Panc1 (cell line): ENCODE measurements around the gene ANKRA2. TPM values are rescaled to one million over a fixed set of nuclear protein-coding genes. Genes with fewer than 3 reads are reported as not detected.
A peak's percentile ranks its signal among the peaks of the same experiment; 100 is the strongest.

Experiments
- ATAC-seq: fragments of 200-7000 bp; cut with Tn5 transposase; 2 replicates; pipeline ENCODE4 v1.9.1; 2020; ENCODE audit warnings: mild to moderate bottlenecking, moderate library complexity
- Bru-seq: library from RNA; stranded (reverse); fragments of 400-500 nt; gene quantifications from one replicate; lab custom pipeline; 2021; lab: Mats Ljungman, UMichigan
- BruChase-seq, 2 experiments: library from RNA; stranded (reverse); fragments of 400-500 nt; gene quantifications; one replicate each; lab custom pipeline; 2021; lab: Mats Ljungman, UMichigan
- BruUV-seq: library from RNA; stranded (reverse); fragments of 400-500 nt; replicated peaks from 2 replicates; lab custom pipeline; 2021; lab: Mats Ljungman, UMichigan
- CTCF ChIA-PET: fragments of 300-600 bp; sonication (Branson Sonifier 250); formaldehyde crosslinking; loops from one replicate; lab custom pipeline; 2022; ENCODE audit warnings: antibody characterized with exemption; lab: Charles Lee
- POLR2A ChIA-PET: fragments of 300-600 bp; sonication (Branson Sonifier 250); formaldehyde crosslinking; loops from one replicate; lab custom pipeline; 2022; ENCODE audit warnings: antibody characterized with exemption; lab: Charles Lee
- DNase-seq: peaks from one replicate; pipeline ENCODE4 v3.0.0-alpha.2; 2010; ENCODE audit warnings: low read depth, low spot score
- H3K27ac ChIP-seq: 2 replicates; pipeline ENCODE4 v1.5.1; 2011; ENCODE audit warnings: mild to moderate bottlenecking, low read length, inconsistent platforms
- H3K27me3 ChIP-seq: fragments of 200-500 bp; sonication (Bioruptor generic); 2 replicates; pipeline ENCODE4 v1.6.0; 2014; ENCODE audit warnings: low read length, inconsistent platforms; ENCODE audit not compliant: control insufficient read depth, insufficient read depth
- H3K36me3 ChIP-seq: fragments of 200-500 bp; sonication (Bioruptor generic); 2 replicates; pipeline ENCODE4 v1.5.1; 2014; ENCODE audit warnings: inconsistent platforms, mild to moderate bottlenecking, low read length, moderate library complexity; ENCODE audit not compliant: control insufficient read depth, insufficient read depth
- H3K4me1 ChIP-seq: 2 replicates; pipeline ENCODE4 v1.5.1; 2011; ENCODE audit warnings: inconsistent platforms, mild to moderate bottlenecking, low read length, moderate library complexity; ENCODE audit not compliant: control insufficient read depth, insufficient read depth
- H3K4me3 ChIP-seq, 2 experiments: 2 replicates each; pipeline ENCODE4 v1.5.1; 2011 to 2012; ENCODE audit warnings: low read depth in 2 of 2, low read length in 2 of 2, mild to moderate bottlenecking in 2 of 2, inconsistent platforms in 1 of 2, moderate library complexity in 1 of 2
- H3K9me3 ChIP-seq: fragments of 200-500 bp; sonication (Bioruptor generic); 2 replicates; pipeline ENCODE4 v1.5.1; 2014; ENCODE audit warnings: low read depth, mild to moderate bottlenecking, inconsistent platforms, low read length, moderate library complexity; ENCODE audit not compliant: control insufficient read depth, insufficient read depth
- CTCF ChIP-seq: fragments of 450-650 bp; IDR thresholded peaks from 2 replicates; pipeline ENCODE4 v1.5.1; 2017; ENCODE audit warnings: mild to moderate bottlenecking
- POLR2AphosphoS5 ChIP-seq: IDR thresholded peaks from 2 replicates; pipeline ENCODE4 v1.6.1; 2012; ENCODE audit warnings: mild to moderate bottlenecking, low read depth, low read length, moderate library complexity
- REST ChIP-seq, 2 experiments: IDR thresholded peaks; 2 replicates each; pipeline ENCODE4 v1.6.1; 2011 to 2012; ENCODE audit warnings: low read depth in 2 of 2, control low read depth in 1 of 2, low read length in 1 of 2, mild to moderate bottlenecking in 1 of 2, moderate library complexity in 1 of 2; ENCODE audit not compliant: insufficient read depth in 1 of 2
- SIN3A ChIP-seq: IDR thresholded peaks from 2 replicates; pipeline ENCODE4 v1.6.1; 2012; ENCODE audit warnings: low read depth, mild to moderate bottlenecking, low read length, moderate library complexity, borderline replicate concordance; ENCODE audit not compliant: insufficient read depth
- TCF7L2 ChIP-seq: IDR thresholded peaks from 2 replicates; pipeline ENCODE4 v1.6.1; 2011; ENCODE audit warnings: mild to moderate bottlenecking, low read depth, low read length, inconsistent platforms
- in situ Hi-C: cut with HindIII; loops from 2 replicates; pipeline ENCODE4 v1.10.0; 2016; ENCODE audit warnings: low sequenced_read_pairs, low pct_unique_long_range_greater_than_20kb
- intact Hi-C: fragments of 100-400 bp; cut with micrococcal nuclease; formaldehyde crosslinking; loops from one replicate; pipeline ENCODE4 v1.10.0; 2022; ENCODE audit not compliant: unreplicated experiment
- long read RNA-seq: library from polyadenylated mRNA; unstranded; transcript quantifications from one replicate; pipeline ENCODE4 v2.0.0, GENCODE V29; 2021; ENCODE audit not compliant: unreplicated experiment
- polyA plus RNA-seq: library from polyadenylated mRNA; unstranded; fragments of >200 nt; gene quantifications from one replicate; pipeline ENCODE4 v1.2.1, GENCODE V29; 2012; ENCODE audit warnings: missing spikeins; ENCODE audit not compliant: insufficient read length
- total RNA-seq: library from RNA; stranded (reverse); gene quantifications from one replicate; pipeline ENCODE4 v1.2.1, GENCODE V29; 2021; ENCODE audit not compliant: unreplicated experiment

Gene ANKRA2
- total RNA-seq (6.7 TPM), Bru-seq, nascent RNA (percentile 56 among the genes with signal in this experiment), BruChase-seq, experiment 1, labeled RNA remaining after a 2-hour chase (percentile 54 among the genes with signal in this experiment), BruChase-seq, experiment 2, labeled RNA remaining after a 6-hour chase (percentile 50 among the genes with signal in this experiment)
- polyA plus RNA-seq = 8.6 TPM
- long read RNA-seq, transcript ANKRA2-205 (2 exons, 573 nt) = major isoform, 5 of 13 reads
- long read RNA-seq, partial matches to known transcripts = 1 of 13 reads
- long read RNA-seq, other reads (novel, unspliced or antisense) = 3 of 13 reads

GRCh38 chr5:73565139-73565968 lies at the start of gene ANKRA2, which contains the start of gene UTP15:
ANKRA2 (minus strand) TSS chr5:73565639; CDS start chr5:73562881, 2,758 bp downstream.
UTP15 (plus strand) TSS chr5:73565743; CDS start chr5:73567345, 1,602 bp downstream.
- peak; percentile 97 for ATAC-seq
- H3K36me3 ChIP-seq = peaks cover 7% of the 10 kb centered on the region
- in situ Hi-C loops (no loop called here), intact Hi-C loops (no loop called here)
- CTCF ChIA-PET = interaction anchor here (0.7 kb wide), 1 partner anchor 228 kb away, joined by 3 read pairs; no protein-coding TSS in a partner anchor
- H3K9me3 ChIP-seq = no peaks in the 10 kb centered on the region
- POLR2A ChIA-PET = interaction anchor here (0.6 kb wide), 1 partner anchor 252 kb away, joined by 3 read pairs; no protein-coding TSS in a partner anchor
- peak within 1 kb of the TSS; percentile 98 to 100 for H3K4me3 ChIP-seq
- TF ChIP-seq CTCF = no peak
- TF ChIP-seq SIN3A = peak; percentile 82
- no peak for TF ChIP-seq TCF7L2
- 0 out of 4 replicates have a peak, but pooled peaks of 1 of the 2 experiments have one; percentile 57 for TF ChIP-seq REST (IDR thresholded peaks at IDR 0.05; ENCODE audit: insufficient read depth in 1 of 2, low read depth in 2 of 2, low read length in 1 of 2)
- TF ChIP-seq POLR2AphosphoS5 = peak; percentile 76
- no peaks in the 10 kb centered on the region for H3K27me3 ChIP-seq
- no TSS peak for BruUV-seq
- peak within 1 kb of the TSS; percentile 99 for H3K27ac ChIP-seq
- peak; percentile 85 for DNase-seq
- peaks cover 19% of the 10 kb centered on the region; the same call in 1 of the 2 replicates for H3K4me1 ChIP-seq

GRCh38 chr5:73615085-73615484 lies 49.6 kb upstream of the ANKRA2 start:
- no peak for DNase-seq
- CTCF ChIA-PET = no interaction called here

More at GRCh38 chr5:73615085-73615484, 49.6 kb upstream of the ANKRA2 start:
- ATAC-seq = no peak
- no peak for TF ChIP-seq SIN3A
- TF ChIP-seq POLR2AphosphoS5 = no peak
- no peak for TF ChIP-seq REST (IDR thresholded peaks at IDR 0.05; ENCODE audit: insufficient read depth in 1 of 2, low read depth in 2 of 2, low read length in 1 of 2)
- no peak for TF ChIP-seq TCF7L2
- no peak for TF ChIP-seq CTCF
- POLR2A ChIA-PET = interaction anchor here (0.6 kb wide), 1 partner anchor 521 kb away, joined by 3 read pairs; no protein-coding TSS in a partner anchor
- Histone ChIP-seq H3K27me3 (no peaks in the 10 kb centered on the region), H3K4me1 (peaks cover 19% of the 10 kb centered on the region), H3K9me3 (no peaks in the 10 kb centered on the region), H3K27ac (no peak overlapping the region), H3K36me3 (no peaks in the 10 kb centered on the region), H3K4me3 (no peak overlapping the region)
- BruUV-seq = no TSS peak
- intact Hi-C loops = no loop called here
- in situ Hi-C loops = no loop called here
